Loucy (cell line): ENCODE measurements around the gene BTN1A1.
"Not testable (repeated sequence)": the region's sequence is repeated elsewhere in the genome, so short reads cannot be mapped to it uniquely, and the experiment has no call there.

Source experiments
- H2AFZ ChIP-seq: fragments of 200-600 bp; sonication (generic); 2 replicates; pipeline ENCODE4 v1.6.0; 2016; ENCODE audit warnings: antibody characterized with exemption, mild to moderate bottlenecking, low read length, moderate library complexity
- H3F3A ChIP-seq: fragments of 200-600 bp; 2 replicates; pipeline ENCODE4 v1.6.0; 2016; ENCODE audit warnings: antibody characterized with exemption, low read depth, mild to moderate bottlenecking
- H3K27me3 ChIP-seq: fragments of 200-600 bp; sonication (generic); 2 replicates; pipeline ENCODE4 v1.6.1; 2014; ENCODE audit warnings: low read length, mild to moderate bottlenecking; ENCODE audit not compliant: insufficient read depth, poor library complexity, severe bottlenecking
- H3K36me3 ChIP-seq: fragments of 200-600 bp; sonication (generic); 2 replicates; pipeline ENCODE4 v1.6.1; 2016; ENCODE audit warnings: low read length; ENCODE audit not compliant: insufficient read depth
- H3K4me1 ChIP-seq: fragments of 200-600 bp; sonication (generic); 2 replicates; pipeline ENCODE4 v1.5.1; 2014; ENCODE audit warnings: low read length, mild to moderate bottlenecking; ENCODE audit not compliant: insufficient read depth, poor library complexity, severe bottlenecking
- H3K4me2 ChIP-seq: fragments of 200-600 bp; sonication (generic); 2 replicates; pipeline ENCODE4 v1.6.0; 2014; ENCODE audit warnings: antibody characterized with exemption, low read length, low read depth, mild to moderate bottlenecking; ENCODE audit not compliant: poor library complexity, severe bottlenecking
- H3K4me3 ChIP-seq: fragments of 200-600 bp; sonication (generic); 2 replicates; pipeline ENCODE4 v1.5.1; 2014; ENCODE audit warnings: low read length, mild to moderate bottlenecking, mixed read lengths; ENCODE audit not compliant: poor library complexity, severe bottlenecking
- H3K79me2 ChIP-seq: fragments of 200-600 bp; sonication (generic); 2 replicates; pipeline ENCODE4 v1.6.1; 2014; ENCODE audit warnings: low read length; ENCODE audit not compliant: insufficient read depth
- H3K9ac ChIP-seq: fragments of 200-600 bp; sonication (generic); 2 replicates; pipeline ENCODE4 v1.6.0; 2014; ENCODE audit warnings: mild to moderate bottlenecking, low read depth, low read length, moderate library complexity; ENCODE audit not compliant: poor library complexity, severe bottlenecking
- H3K9me2 ChIP-seq: fragments of 200-600 bp; sonication (generic); replicated peaks from 2 replicates; pipeline ENCODE4 v1.6.1; 2016; ENCODE audit warnings: low read depth, low read length, mixed read lengths
- H3K9me3 ChIP-seq: fragments of 200-600 bp; sonication (generic); 2 replicates; pipeline ENCODE4 v1.6.1; 2014; ENCODE audit warnings: mild to moderate bottlenecking, antibody characterized with exemption, low read length, low read depth; ENCODE audit not compliant: insufficient read depth
- H4K20me1 ChIP-seq: fragments of 200-600 bp; sonication (generic); 2 replicates; pipeline ENCODE4 v1.6.0; 2014; ENCODE audit warnings: antibody characterized with exemption, low read length, mild to moderate bottlenecking; ENCODE audit not compliant: insufficient read depth, poor library complexity, severe bottlenecking
- EZH2phosphoT487 ChIP-seq: fragments of 200-600 bp; IDR thresholded peaks from 2 replicates; pipeline ENCODE4 v1.6.1; 2018; ENCODE audit warnings: antibody characterized with exemption, mild to moderate bottlenecking, moderate library complexity, borderline replicate concordance
- TF ChIP-seq, protein P1 (sequence below): fragments of 200-600 bp; sonication (generic); conservative IDR thresholded peaks from 2 replicates; pipeline ENCODE4 v1.5.1; 2014; ENCODE audit warnings: mild to moderate bottlenecking, antibody characterized with exemption, low read length

Gene BTN1A1

DNA sequence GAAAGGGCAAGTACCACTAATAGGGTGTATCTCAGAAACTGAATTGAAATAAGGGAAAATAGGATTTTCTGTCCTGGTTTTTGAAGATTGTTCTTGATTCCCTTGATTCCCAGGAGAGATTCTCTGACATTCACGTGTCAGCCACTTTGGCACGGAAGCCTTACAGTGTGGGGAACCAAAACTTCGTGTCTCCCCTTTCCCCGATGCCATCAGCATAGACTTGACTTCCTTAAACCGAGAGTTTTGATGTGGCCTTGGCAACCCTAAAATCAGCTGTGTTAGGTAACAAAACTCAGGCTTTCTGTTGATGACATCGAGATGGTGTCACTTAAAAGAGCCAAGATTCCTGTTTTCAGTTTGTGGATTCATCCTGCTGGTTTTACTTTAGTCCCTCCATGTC is 45.5 kb downstream of the BTN1A1 start:
- H3K9ac ChIP-seq, result no peak overlapping the region
- no peaks in the 10 kb centered on the region for H3K9me2 ChIP-seq
- H4K20me1 ChIP-seq, result peaks cover 13% of the 10 kb centered on the region
- no peak for TF ChIP-seq EZH2phosphoT487
- TF ChIP-seq, protein P1, sequence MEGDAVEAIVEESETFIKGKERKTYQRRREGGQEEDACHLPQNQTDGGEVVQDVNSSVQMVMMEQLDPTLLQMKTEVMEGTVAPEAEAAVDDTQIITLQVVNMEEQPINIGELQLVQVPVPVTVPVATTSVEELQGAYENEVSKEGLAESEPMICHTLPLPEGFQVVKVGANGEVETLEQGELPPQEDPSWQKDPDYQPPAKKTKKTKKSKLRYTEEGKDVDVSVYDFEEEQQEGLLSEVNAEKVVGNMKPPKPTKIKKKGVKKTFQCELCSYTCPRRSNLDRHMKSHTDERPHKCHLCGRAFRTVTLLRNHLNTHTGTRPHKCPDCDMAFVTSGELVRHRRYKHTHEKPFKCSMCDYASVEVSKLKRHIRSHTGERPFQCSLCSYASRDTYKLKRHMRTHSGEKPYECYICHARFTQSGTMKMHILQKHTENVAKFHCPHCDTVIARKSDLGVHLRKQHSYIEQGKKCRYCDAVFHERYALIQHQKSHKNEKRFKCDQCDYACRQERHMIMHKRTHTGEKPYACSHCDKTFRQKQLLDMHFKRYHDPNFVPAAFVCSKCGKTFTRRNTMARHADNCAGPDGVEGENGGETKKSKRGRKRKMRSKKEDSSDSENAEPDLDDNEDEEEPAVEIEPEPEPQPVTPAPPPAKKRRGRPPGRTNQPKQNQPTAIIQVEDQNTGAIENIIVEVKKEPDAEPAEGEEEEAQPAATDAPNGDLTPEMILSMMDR, result no peak
- H3K4me3 ChIP-seq, result no peak overlapping the region
- H3K9me3 ChIP-seq, result no peaks in the 10 kb centered on the region
- H3K4me1 ChIP-seq, result peaks cover 23% of the 10 kb centered on the region
- no peaks in the 10 kb centered on the region for H3K27me3 ChIP-seq
- no peak overlapping the region for H2AFZ ChIP-seq
- H3K4me2 ChIP-seq, result no peak overlapping the region
- no peaks in the 10 kb centered on the region for H3F3A ChIP-seq
- peaks cover 13% of the 10 kb centered on the region; the same call in 1 of the 2 replicates for H3K36me3 ChIP-seq
- H3K79me2 ChIP-seq, result peaks cover 41% of the 10 kb centered on the region

DNA sequence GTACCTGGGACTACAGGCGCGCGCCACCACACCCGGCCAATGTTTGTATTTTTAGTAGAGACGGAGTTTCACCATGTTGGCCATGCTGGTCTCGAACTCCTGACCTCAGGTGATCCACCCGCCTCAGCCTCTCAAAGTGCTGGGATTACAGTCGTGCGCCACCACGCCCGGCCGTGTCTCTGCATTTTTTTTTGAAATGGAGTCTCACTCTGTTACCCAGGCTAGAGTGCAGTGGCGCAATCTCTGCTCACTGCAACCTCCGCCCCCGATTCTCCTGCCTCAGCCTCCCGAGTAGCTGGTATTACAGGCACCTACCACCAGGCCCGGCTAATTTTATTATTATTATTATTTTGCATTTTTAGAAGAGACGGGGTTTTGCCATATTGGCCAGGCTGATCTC is 47.3 kb downstream of the BTN1A1 start:
- not testable (repeated sequence) for H3K27me3 ChIP-seq, H3K9me2 ChIP-seq, H4K20me1 ChIP-seq, H3K4me3 ChIP-seq, H3K4me2 ChIP-seq, H3K4me1 ChIP-seq, H3F3A ChIP-seq, H3K9ac ChIP-seq, H2AFZ ChIP-seq, H3K9me3 ChIP-seq
- H3K79me2 ChIP-seq, result peaks cover 23% of the 10 kb centered on the region
- peaks cover 13% of the 10 kb centered on the region; the same call in 1 of the 2 replicates for H3K36me3 ChIP-seq

DNA sequence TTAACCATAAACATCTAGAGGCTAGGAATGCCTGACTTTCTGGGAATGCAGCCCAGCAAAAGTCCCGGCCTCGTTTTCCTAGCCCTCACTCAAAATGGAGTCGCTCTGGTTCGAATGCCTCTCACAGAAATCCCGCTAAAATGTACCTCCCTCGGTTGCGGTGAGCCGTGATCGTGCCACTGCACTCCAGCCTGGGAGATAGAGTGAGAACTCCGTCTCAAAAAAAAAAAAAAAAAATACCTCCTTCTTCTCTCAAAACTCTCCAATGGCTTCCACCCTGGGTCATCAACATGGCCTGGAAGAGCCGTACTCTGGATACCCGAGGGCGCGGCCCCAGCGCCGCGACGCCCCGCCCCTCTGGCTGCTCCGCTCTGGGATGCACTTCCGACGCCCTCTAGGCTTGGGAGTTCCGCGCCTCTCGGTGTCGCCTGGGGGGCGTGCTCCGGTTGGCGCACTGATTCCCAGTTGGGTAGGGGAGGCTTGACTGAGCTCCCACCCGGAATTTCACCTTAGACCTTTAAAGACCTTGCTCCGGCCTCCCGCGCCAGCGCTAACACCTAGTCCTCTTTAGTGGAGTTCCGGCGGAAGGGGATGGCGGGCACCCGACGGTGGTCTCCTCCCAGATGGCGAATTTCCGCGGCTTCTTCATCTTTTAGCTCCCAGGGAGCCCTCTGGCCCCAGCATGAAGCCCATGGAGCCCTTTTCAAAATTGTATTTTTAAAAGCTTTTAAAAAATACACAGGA is 50.3 kb downstream of the BTN1A1 start:
- no peaks in the 10 kb centered on the region for H4K20me1 ChIP-seq
- no peaks in the 10 kb centered on the region for H3K9me2 ChIP-seq
- H3K9ac ChIP-seq, result peak overlapping the region; percentile 58
- H3K9me3 ChIP-seq, result no peaks in the 10 kb centered on the region
- no peaks in the 10 kb centered on the region for H3K79me2 ChIP-seq
- H3K4me3 ChIP-seq, result peak overlapping the region; percentile 69
- H3K27me3 ChIP-seq, result no peaks in the 10 kb centered on the region
- peak overlapping the region; percentile 79 for H2AFZ ChIP-seq
- H3K4me2 ChIP-seq, result peak overlapping the region; percentile 54
- TF ChIP-seq EZH2phosphoT487, result no peak
- TF ChIP-seq, protein P1, result no peak
- peaks cover 9% of the 10 kb centered on the region; the same call in 1 of the 2 replicates for H3K36me3 ChIP-seq
- H3K4me1 ChIP-seq, result peaks cover 12% of the 10 kb centered on the region
- peaks cover 4% of the 10 kb centered on the region for H3F3A ChIP-seq

DNA sequence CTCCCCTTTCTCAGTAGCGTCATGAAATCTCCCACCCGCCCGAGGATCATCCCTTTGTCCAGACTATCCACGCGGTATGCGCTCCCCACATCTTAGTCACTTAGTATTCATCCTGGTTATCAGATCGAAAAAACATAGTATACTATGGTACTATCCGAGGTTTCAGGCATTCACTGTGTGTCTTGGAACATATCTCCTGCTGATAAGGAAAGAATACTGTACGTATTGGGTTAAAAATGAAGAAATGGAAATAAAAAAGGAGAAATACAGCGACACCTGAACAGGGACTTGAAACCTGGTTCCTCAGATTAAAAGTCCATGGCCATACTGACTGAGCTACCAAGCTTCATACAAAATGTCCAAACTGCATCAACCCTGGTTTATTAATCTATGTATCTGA is 52.1 kb downstream of the BTN1A1 start:
- Histone ChIP-seq H3K9me3 (no peaks in the 10 kb centered on the region), H3K4me1 (peaks cover 12% of the 10 kb centered on the region), H3K9ac (peak overlapping the region; percentile 88), H3K79me2 (no peaks in the 10 kb centered on the region), H3K27me3 (no peaks in the 10 kb centered on the region), H3F3A (peaks cover 7% of the 10 kb centered on the region), H3K4me3 (peak overlapping the region; percentile 83), H3K9me2 (no peaks in the 10 kb centered on the region), H2AFZ (peak overlapping the region; percentile 98; the same call in 1 of the 2 replicates), H3K36me3 (no peaks in the 10 kb centered on the region), H3K4me2 (peak overlapping the region; percentile 96), H4K20me1 (no peaks in the 10 kb centered on the region)
- no peak for TF ChIP-seq EZH2phosphoT487
- TF ChIP-seq, protein P1, result no peak
